OCI-LY1 (cell line): ENCODE measurements around the gene RASD1.

ENCODE experiments used
- H2AFZ ChIP-seq: fragments of 200-600 bp; sonication (generic), shearing (Covaris generic); 2 replicates; pipeline ENCODE4 v1.6.0; 2014; ENCODE audit warnings: antibody characterized with exemption, mild to moderate bottlenecking, low read length
- H3F3A ChIP-seq: fragments of 200-600 bp; sonication (generic), shearing (Covaris generic); 2 replicates; pipeline ENCODE4 v1.6.0; 2014; ENCODE audit warnings: mild to moderate bottlenecking, antibody characterized with exemption, low read length, moderate library complexity; ENCODE audit not compliant: insufficient read depth
- H3K27ac ChIP-seq: fragments of 200-600 bp; sonication (generic); 2 replicates; pipeline ENCODE4 v1.5.1; 2014; ENCODE audit warnings: low read length, mixed run types, mild to moderate bottlenecking, low read depth; ENCODE audit not compliant: poor library complexity, severe bottlenecking
- H3K27me3 ChIP-seq: fragments of 200-600 bp; sonication (generic); 2 replicates; pipeline ENCODE4 v1.6.0; 2014; ENCODE audit warnings: antibody characterized with exemption, mild to moderate bottlenecking, low read length, moderate library complexity; ENCODE audit not compliant: insufficient read depth
- H3K36me3 ChIP-seq: fragments of 200-600 bp; sonication (generic); 2 replicates; pipeline ENCODE4 v1.6.1; 2014; ENCODE audit warnings: mild to moderate bottlenecking, antibody characterized with exemption, low read length, moderate library complexity, mixed read lengths; ENCODE audit not compliant: insufficient read depth
- H3K4me1 ChIP-seq: fragments of 200-600 bp; sonication (generic); 2 replicates; pipeline ENCODE4 v1.5.1; 2014; ENCODE audit warnings: mild to moderate bottlenecking, low read length, moderate library complexity; ENCODE audit not compliant: insufficient read depth, severe bottlenecking
- H3K4me2 ChIP-seq: fragments of 200-600 bp; sonication (generic), shearing (Covaris generic); 2 replicates; pipeline ENCODE4 v1.6.1; 2014; ENCODE audit warnings: low read length
- H3K4me3 ChIP-seq: fragments of 200-600 bp; sonication (generic); 2 replicates; pipeline ENCODE4 v1.5.1; 2014; ENCODE audit warnings: low read length, low read depth, mild to moderate bottlenecking, mixed read lengths; ENCODE audit not compliant: poor library complexity, severe bottlenecking
- H3K79me2 ChIP-seq: fragments of 200-600 bp; shearing (Covaris generic); 2 replicates; pipeline ENCODE4 v1.6.1; 2016; ENCODE audit warnings: mixed run types, low read length, mixed read lengths; ENCODE audit not compliant: insufficient read depth
- H3K9ac ChIP-seq: fragments of 200-600 bp; sonication (generic), shearing (Covaris generic); 2 replicates; pipeline ENCODE4 v1.6.1; 2014; ENCODE audit warnings: mild to moderate bottlenecking, low read length, mixed read lengths
- H3K9me2 ChIP-seq: fragments of 200-600 bp; sonication (generic), shearing (Covaris generic); 2 replicates; pipeline ENCODE4 v1.6.1; 2014; ENCODE audit warnings: low read depth, mild to moderate bottlenecking, low read length, mixed read lengths
- H3K9me3 ChIP-seq: fragments of 200-600 bp; shearing (Covaris generic); 2 replicates; pipeline ENCODE4 v1.6.1; 2014; ENCODE audit warnings: low read length, mixed read lengths
- H4K20me1 ChIP-seq: fragments of 200-600 bp; sonication (generic), shearing (Covaris generic); 2 replicates; pipeline ENCODE4 v1.6.0; 2016; ENCODE audit warnings: mild to moderate bottlenecking, low read length; ENCODE audit not compliant: insufficient read depth
- EZH2 ChIP-seq: fragments of 200-600 bp; sonication (generic), shearing (Covaris generic); IDR thresholded peaks from 2 replicates; pipeline ENCODE4 v1.8.0; 2017; ENCODE audit warnings: borderline replicate concordance, mixed run types, mild to moderate bottlenecking, antibody characterized with exemption, low read length, moderate library complexity, mixed read lengths
- TF ChIP-seq, protein P1 (sequence below): fragments of 200-600 bp; sonication (generic), shearing (Covaris generic); IDR thresholded peaks from 2 replicates; pipeline ENCODE4 v1.5.1; 2017; ENCODE audit warnings: mild to moderate bottlenecking, antibody characterized with exemption, low read length, moderate library complexity, mixed read lengths

The RASD1 gene

DNA sequence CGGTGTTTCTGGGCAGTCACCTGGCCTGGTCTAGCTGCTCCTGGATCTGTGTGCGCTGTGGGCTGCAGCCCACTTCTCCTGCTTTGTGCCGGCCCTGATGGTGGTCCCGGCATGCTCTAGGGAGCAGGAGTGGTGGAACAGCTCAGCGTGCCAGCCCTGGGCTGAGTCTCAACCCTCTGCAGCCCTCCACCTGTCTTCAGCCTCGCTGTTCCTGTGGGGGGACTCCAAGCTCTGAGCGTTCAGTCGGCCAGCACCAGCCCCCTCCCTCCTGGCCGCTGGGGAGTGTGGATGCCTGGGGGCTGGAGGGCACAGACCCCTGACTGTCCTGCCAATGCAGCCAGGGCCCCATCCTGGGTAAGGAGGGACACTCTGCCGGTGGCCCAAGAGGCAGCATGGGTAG, 23.7 kb upstream of the RASD1 start:
- no peak overlapping the region for H3K4me3 ChIP-seq
- H3K27ac ChIP-seq = no peak overlapping the region
- TF ChIP-seq EZH2 = no peak
- H4K20me1 ChIP-seq = no peaks in the 10 kb centered on the region
- H3K36me3 ChIP-seq = no peaks in the 10 kb centered on the region
- H3K9me3 ChIP-seq = no peaks in the 10 kb centered on the region
- H3K4me1 ChIP-seq = no peaks in the 10 kb centered on the region
- H3K4me2 ChIP-seq = no peak overlapping the region
- H3K27me3 ChIP-seq = peaks cover 9% of the 10 kb centered on the region; the same call in 1 of the 2 replicates
- no peak overlapping the region for H2AFZ ChIP-seq
- H3K9me2 ChIP-seq = no peaks in the 10 kb centered on the region
- no peaks in the 10 kb centered on the region for H3K79me2 ChIP-seq
- H3F3A ChIP-seq = no peaks in the 10 kb centered on the region
- no peak overlapping the region for H3K9ac ChIP-seq

DNA sequence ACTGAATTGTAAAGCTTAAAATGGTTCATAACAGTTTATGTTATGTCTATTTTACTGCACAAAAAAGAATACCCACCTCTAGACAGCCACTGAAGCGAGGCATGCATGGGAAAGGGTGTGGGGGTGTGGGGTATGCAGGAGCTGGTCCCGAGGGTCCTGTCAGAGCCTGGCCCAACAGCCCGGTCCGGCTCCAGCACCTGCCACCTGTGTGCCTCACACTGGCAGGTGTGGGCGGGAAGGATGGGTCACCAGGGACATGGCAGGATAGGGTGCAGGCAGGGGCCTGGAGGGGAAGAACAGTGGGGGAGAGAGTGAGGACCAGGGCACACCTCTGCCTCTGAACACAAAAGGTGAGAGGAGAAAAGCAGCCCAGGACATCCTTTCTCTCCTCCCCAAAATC, 22.8 kb upstream of the RASD1 start:
- TF ChIP-seq, protein P1, sequence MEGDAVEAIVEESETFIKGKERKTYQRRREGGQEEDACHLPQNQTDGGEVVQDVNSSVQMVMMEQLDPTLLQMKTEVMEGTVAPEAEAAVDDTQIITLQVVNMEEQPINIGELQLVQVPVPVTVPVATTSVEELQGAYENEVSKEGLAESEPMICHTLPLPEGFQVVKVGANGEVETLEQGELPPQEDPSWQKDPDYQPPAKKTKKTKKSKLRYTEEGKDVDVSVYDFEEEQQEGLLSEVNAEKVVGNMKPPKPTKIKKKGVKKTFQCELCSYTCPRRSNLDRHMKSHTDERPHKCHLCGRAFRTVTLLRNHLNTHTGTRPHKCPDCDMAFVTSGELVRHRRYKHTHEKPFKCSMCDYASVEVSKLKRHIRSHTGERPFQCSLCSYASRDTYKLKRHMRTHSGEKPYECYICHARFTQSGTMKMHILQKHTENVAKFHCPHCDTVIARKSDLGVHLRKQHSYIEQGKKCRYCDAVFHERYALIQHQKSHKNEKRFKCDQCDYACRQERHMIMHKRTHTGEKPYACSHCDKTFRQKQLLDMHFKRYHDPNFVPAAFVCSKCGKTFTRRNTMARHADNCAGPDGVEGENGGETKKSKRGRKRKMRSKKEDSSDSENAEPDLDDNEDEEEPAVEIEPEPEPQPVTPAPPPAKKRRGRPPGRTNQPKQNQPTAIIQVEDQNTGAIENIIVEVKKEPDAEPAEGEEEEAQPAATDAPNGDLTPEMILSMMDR = no peak
- H3K9ac ChIP-seq = no peak overlapping the region

DNA sequence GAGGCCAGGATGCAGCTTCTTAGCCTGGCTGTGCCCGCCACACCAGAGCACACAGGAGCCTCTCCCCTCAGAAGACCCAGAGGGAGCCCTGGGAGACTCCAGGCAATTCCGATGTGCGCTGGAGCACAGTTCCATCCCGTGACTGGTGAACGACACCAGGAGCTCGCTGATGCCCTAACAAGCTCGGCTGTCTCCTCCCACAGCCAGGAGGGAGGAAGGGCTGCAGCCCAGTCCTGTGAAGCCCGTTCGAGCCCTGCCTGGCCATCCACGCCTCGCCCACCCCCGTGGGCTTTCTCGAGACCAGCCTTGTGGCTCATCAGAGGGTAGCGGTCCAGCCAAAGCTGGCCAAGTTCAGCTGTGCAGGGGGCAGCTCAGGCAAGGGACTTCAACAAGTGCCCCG, 21.8 kb upstream of the RASD1 start:
- H3K79me2 ChIP-seq = no peaks in the 10 kb centered on the region
- H3F3A ChIP-seq = no peaks in the 10 kb centered on the region
- no peaks in the 10 kb centered on the region for H4K20me1 ChIP-seq
- H3K4me2 ChIP-seq = no peak overlapping the region
- H3K27me3 ChIP-seq = peaks cover 8% of the 10 kb centered on the region; the same call in 1 of the 2 replicates
- H3K27ac ChIP-seq = no peak overlapping the region
- TF ChIP-seq, protein P1 = no peak
- no peak for TF ChIP-seq EZH2
- no peak overlapping the region for H3K4me3 ChIP-seq
- H3K9me2 ChIP-seq = no peaks in the 10 kb centered on the region
- no peak overlapping the region for H3K9ac ChIP-seq
- no peaks in the 10 kb centered on the region for H3K9me3 ChIP-seq
- H3K36me3 ChIP-seq = no peaks in the 10 kb centered on the region
- H2AFZ ChIP-seq = no peak overlapping the region
- no peaks in the 10 kb centered on the region for H3K4me1 ChIP-seq

More for the DNA sequence above, 22.8 kb upstream of the RASD1 start:
- no peaks in the 10 kb centered on the region for H3K36me3 ChIP-seq
- no peaks in the 10 kb centered on the region for H3K79me2 ChIP-seq
- H3K4me3 ChIP-seq = no peak overlapping the region
- no peaks in the 10 kb centered on the region for H4K20me1 ChIP-seq
- H3K9me2 ChIP-seq = no peaks in the 10 kb centered on the region
- no peak overlapping the region for H2AFZ ChIP-seq
- no peak overlapping the region for H3K27ac ChIP-seq
- no peaks in the 10 kb centered on the region for H3K9me3 ChIP-seq
- no peak overlapping the region for H3K4me2 ChIP-seq
- H3K27me3 ChIP-seq = peaks cover 9% of the 10 kb centered on the region; the same call in 1 of the 2 replicates
- H3F3A ChIP-seq = no peaks in the 10 kb centered on the region
- no peaks in the 10 kb centered on the region for H3K4me1 ChIP-seq

DNA sequence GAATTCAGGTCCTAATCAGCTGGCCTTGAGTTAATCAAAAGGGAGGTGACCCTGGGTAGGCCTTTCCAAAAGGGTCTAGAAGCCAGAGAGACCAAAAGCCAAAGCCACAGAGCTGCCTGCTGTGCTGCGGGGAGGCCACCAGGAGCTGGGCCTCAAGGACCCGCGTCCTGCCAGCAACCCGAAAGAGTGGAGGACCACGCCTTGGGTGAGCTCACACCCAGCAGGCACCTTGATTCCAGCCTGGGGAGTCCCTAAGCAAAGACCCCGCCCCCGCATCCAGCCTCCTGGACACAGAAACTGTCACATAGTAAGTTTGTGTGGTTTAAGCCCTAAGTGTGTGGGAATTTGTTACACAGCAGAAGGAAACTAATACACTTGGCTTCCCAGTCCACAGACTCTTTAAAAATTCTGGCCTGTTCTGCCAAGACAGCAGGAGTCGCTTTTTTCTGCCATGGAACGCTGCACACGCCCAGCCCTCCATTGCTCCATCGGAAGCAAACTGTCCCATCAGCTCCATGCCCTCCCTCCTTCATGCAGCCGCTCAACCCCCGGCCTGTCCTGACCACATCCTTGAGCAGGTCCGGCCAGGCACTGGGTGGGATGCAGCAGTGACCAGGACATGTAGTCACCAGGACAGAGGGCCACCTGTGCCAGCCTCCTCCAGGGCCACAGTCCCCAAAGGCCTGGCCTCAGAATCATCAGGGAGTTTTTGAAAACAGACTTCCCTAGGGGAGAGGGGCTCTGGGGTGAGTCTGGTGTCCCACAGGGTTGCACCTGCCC, 20.9 kb upstream of the RASD1 start:
- Histone ChIP-seq H3K4me1 (no peaks in the 10 kb centered on the region), H3K79me2 (no peaks in the 10 kb centered on the region), H3K4me2 (no peak overlapping the region), H3K9me3 (no peaks in the 10 kb centered on the region), H3K4me3 (no peak overlapping the region), H4K20me1 (no peaks in the 10 kb centered on the region), H3K9ac (no peak overlapping the region), H3K27me3 (peaks cover under 1% of the 10 kb centered on the region; the same call in 1 of the 2 replicates), H2AFZ (no peak overlapping the region), H3K27ac (no peak overlapping the region), H3F3A (no peaks in the 10 kb centered on the region), H3K9me2 (no peaks in the 10 kb centered on the region), H3K36me3 (no peaks in the 10 kb centered on the region)
- TF ChIP-seq, protein P1 = no peak
- no peak for TF ChIP-seq EZH2
